Kidney epithelial cell (primary cell): ENCODE results near the gene TCF7L1. TPM values are rescaled to one million over a fixed set of nuclear protein-coding genes. Genes with fewer than 3 reads are reported as not detected.
"Not testable (repeated sequence)": the region's sequence is repeated elsewhere in the genome, so short reads cannot be mapped to it uniquely, and the experiment has no call there.

Source experiments
- DNase-seq: peaks from one replicate; pipeline ENCODE4 v3.0.0-alpha.2; 2010; ENCODE audit warnings: low read depth
- H3K27me3 ChIP-seq: 2 replicates; pipeline ENCODE4 v1.6.0; 2011; ENCODE audit warnings: low read length; ENCODE audit not compliant: control insufficient read depth, insufficient read depth
- H3K36me3 ChIP-seq: 2 replicates; pipeline ENCODE4 v1.5.1; 2011; ENCODE audit warnings: low read length; ENCODE audit not compliant: control insufficient read depth, insufficient read depth
- H3K4me3 ChIP-seq: 2 replicates; pipeline ENCODE4 v1.5.1; 2011; ENCODE audit warnings: low read depth, mild to moderate bottlenecking, control low read depth, low read length
- CTCF ChIP-seq: IDR thresholded peaks from 2 replicates; pipeline ENCODE4 v1.5.1; 2011; ENCODE audit warnings: mild to moderate bottlenecking, moderate library complexity, low read length, control low read depth, inconsistent platforms; ENCODE audit not compliant: insufficient read depth, poor library complexity, severe bottlenecking
- total RNA-seq: library from RNA; depleted of rRNA; stranded (reverse); fragments of >200 nt; gene quantifications from 2 replicates; pipeline ENCODE4 v1.2.3, GENCODE V29; 2015

Gene TCF7L1
- total RNA-seq, 1 donor from 2014 or later = 4.3 TPM

- peak; percentile 91 for DNase-seq
- H3K4me3 ChIP-seq = no peak overlapping the region
- H3K27me3 ChIP-seq = no peaks in the 10 kb centered on the region
- no peaks in the 10 kb centered on the region for H3K36me3 ChIP-seq
- no peak for TF ChIP-seq CTCF
Measured at GRCh38 chr2:85308896-85309555, 175.8 kb downstream of the TCF7L1 start.

GRCh38 chr2:85309699-85310321 lies 176.6 kb downstream of the TCF7L1 start:
- TF ChIP-seq CTCF = no peak
- H3K27me3 ChIP-seq = no peaks in the 10 kb centered on the region
- H3K36me3 ChIP-seq = no peaks in the 10 kb centered on the region
- no peak overlapping the region for H3K4me3 ChIP-seq
- no peak for DNase-seq

GRCh38 chr2:85310330-85310729 lies 177.1 kb downstream of the TCF7L1 start:
- H3K27me3 ChIP-seq = no peaks in the 10 kb centered on the region
- no peaks in the 10 kb centered on the region for H3K36me3 ChIP-seq
- H3K4me3 ChIP-seq = no peak overlapping the region
- TF ChIP-seq CTCF = no peak
- DNase-seq = no peak

GRCh38 chr2:85312404-85312803 lies 179.2 kb downstream of the TCF7L1 start:
- Histone ChIP-seq H3K36me3 (no peaks in the 10 kb centered on the region), H3K4me3 (no peak overlapping the region), H3K27me3 (no peaks in the 10 kb centered on the region)
- no peak for DNase-seq
- TF ChIP-seq CTCF = no peak

- no peak for DNase-seq
Measured at GRCh38 chr2:85314884-85315242, 181.7 kb downstream of the TCF7L1 start.

GRCh38 chr2:85315921-85316320 lies 182.7 kb downstream of the TCF7L1 start:
- DNase-seq, H3K36me3 ChIP-seq: not testable (repeated sequence)

More at GRCh38 chr2:85314884-85315242, 181.7 kb downstream of the TCF7L1 start:
- Histone ChIP-seq H3K4me3 (no peak overlapping the region), H3K27me3 (no peaks in the 10 kb centered on the region), H3K36me3 (no peaks in the 10 kb centered on the region)
- no peak for TF ChIP-seq CTCF

More at GRCh38 chr2:85315921-85316320, 182.7 kb downstream of the TCF7L1 start:
- H3K4me3 ChIP-seq, H3K27me3 ChIP-seq: not testable (repeated sequence)
